UCSD-AML1 (cell line): Measurements from ENCODE around the gene AP1S3.
"Not testable (repeated sequence)": the region's sequence is repeated elsewhere in the genome, so short reads cannot be mapped to it uniquely, and the experiment has no call there.

ENCODE experiments used
- DNase-seq: peaks from one replicate; lab custom pipeline; 2025; ENCODE audit not compliant: unreplicated experiment; lab: John Stamatoyannopoulos, UW

The AP1S3 gene

DNA sequence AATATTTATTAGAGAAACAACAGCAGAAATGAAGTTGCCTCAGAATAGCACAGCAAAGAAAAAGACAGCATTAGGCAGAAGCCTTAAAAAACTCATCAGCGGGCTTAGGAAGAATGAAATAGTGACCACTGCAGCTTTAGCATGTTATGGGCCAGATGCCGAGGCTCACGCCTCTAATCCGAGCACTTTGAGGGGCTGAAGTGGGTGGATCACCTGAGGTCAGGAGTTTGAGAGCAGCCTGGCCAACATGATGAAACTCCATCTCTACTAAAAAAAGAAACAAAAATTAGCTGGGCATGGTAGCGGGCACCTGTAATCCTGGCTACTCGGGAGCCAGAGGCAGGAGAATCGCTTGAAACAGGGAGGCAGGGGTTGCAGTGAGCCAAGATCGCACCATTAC, 32.4 kb downstream of the AP1S3 start:
- DNase-seq: no peak

DNA sequence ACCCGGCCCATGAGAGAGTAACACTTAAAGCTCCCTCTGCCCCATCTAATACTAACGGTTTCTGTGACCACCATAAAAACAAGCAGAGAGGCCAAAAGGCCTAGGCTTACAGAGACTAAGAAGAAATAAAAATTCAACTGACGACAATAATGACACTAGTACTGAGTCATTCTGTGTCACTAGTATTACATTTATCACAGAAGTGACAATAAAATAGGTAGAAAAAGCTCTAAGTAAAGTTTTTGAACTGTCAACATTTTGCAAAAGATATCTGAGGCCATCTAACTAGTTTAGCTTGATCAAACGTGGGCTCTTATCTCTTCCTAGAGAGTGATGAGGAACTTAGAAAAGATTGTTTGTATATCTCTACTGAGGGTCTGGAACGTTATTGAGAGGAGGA, 35.6 kb downstream of the AP1S3 start:
- no peak for DNase-seq

DNA sequence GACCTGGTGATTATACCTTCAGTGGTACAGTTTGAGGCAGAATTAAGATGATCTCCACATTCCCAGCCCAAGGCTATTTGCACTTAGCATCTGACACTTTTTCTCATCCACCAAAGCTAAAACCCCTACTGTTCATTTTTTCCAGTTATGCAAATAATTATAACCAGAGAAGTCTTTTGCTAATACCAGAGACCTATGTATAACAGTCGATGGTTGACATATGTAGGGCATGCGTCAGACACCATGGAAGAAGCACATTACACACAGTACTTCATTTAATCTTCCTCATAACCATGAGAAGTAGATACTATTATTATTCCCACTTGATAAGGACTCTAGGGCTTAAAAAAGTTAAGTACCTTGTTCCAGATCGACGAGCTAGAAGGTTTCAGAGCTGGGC, 36.5 kb downstream of the AP1S3 start:
- DNase-seq: no peak

DNA sequence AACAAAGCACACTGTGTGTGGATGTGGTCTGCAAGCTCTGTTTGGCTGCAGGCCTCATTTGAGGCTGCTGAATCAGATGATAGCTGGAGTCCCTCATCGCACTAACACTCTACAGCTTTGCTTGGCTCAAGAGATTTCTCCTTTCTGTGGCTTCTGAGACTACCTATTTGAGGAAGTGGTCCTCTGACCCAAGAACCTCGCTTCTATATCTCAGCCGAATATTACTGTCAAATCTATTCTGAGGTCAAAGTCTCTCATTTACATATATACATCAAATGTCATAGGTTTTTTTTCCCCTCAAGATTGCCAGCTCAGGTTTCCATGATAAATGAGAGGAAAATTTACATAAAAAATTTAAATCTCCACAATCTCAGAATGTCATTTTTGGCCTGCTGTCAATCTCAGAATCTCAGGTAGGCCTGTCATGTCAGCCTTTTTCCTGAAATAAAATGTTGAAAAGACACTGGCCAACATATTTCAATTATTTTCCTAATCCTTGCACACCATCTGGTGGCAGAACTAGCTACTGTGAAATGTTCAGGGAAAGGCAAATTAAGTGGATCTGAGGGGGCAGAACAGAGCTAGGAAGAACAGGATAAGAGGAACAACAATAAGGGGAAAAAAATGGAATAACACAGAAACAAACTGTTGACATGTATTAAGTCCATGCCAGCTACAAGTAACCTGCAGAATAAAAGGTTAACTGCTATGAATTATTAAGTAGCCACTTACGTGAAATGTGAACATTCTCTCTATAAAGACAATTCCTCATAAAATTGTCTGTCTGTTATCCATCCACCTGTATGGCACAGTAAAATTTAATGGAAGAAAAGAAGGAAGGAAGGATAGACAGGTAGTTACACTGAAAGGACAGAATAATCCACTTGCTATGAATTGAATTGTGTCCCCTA, 39.3 kb downstream of the AP1S3 start:
- no peak for DNase-seq

DNA sequence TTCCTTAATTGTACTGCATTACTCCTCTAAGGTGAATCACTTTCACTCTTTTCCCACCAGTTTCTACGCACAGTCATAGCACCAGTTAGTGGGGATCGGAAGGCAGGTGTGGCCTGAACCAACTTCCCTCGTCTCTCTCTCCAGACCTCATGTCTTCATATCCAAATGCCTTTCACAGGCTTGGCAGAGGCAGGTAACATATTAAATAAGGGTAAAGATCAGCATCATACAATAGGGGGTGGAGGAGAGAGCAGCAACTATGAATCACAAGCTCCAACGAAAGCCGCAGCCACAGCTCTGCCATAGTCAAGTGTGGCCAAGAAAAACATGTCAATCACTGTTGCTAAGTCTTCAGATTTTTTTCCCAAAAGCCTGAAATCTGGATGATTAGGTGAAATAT, 40.3 kb downstream of the AP1S3 start:
- no peak for DNase-seq

DNA sequence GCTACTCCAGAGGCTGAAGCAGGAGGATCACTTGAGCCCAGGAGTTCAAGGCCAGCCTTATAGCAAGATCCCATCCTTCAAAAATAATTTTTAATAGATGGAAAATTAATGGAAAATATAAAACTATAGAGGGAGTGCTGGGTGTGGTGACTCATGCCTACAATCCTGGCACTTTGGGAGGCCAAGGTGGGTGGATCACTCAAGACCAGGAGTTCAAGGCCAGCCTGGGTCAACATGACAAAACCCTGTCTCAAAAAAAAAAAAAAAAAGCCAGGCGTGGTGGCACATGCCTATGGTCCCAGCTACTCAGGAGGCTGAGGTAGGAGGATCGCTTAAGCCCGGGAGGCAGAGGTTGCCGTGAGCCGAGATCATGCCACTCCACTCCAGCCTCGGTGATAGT, 48.0 kb downstream of the AP1S3 start:
- DNase-seq: no peak

DNA sequence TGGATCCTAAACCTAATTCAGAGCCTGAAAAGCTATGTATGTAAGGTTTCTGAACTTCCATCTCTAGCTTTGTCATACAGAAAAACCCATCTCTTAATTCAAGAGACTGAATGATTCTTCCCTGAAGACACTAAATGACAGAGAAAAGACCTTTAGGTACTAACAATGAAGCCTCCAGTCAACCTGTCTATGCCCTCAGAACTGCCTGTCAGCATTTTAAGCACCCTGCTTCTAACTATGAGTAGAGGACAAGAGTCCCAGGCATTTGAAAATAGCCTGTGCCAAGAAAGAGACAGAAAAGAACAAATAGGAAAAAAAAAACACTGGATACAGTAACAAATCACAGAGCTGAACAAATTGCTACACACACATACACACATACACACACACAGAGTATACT, 48.6 kb downstream of the AP1S3 start:
- no peak for DNase-seq

DNA sequence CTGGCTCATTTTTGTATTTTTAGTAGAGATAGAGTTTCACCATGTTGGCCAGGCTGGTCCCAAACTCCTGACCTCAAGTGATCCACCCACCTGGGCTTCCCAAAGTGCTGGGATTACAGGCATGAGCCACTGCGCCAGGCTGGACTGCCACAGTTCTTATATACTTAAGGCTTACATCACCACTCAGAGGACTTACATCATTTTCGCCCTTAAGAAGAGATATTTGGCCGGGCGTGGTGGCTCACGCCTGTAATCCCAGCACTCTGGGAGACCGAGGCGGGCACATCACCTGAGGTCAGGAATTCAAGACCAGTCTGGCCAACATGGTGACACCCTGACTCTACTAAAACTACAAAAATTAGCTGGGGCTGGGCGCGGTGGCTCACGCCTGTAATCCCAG, 49.3 kb downstream of the AP1S3 start:
- DNase-seq: not testable (repeated sequence)

DNA sequence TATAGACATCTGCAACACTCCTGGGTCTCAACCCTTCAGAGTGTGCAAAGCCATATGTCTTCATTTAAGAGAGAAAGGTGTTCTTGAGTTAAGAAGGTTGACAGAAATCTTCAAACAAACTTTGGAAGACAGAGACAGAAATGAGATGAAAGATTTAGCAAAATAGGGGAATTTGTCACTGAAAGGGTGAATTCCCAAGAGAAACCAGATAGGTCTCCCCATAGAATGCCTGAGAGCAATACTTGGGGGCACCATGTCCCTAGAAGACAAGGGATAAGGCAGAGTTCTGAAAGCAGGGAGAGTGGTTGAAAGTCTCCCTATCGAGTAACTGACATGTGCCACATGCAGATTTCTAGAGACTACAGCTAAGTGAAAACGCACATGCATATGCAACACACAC, 50.0 kb downstream of the AP1S3 start:
- DNase-seq: no peak

DNA sequence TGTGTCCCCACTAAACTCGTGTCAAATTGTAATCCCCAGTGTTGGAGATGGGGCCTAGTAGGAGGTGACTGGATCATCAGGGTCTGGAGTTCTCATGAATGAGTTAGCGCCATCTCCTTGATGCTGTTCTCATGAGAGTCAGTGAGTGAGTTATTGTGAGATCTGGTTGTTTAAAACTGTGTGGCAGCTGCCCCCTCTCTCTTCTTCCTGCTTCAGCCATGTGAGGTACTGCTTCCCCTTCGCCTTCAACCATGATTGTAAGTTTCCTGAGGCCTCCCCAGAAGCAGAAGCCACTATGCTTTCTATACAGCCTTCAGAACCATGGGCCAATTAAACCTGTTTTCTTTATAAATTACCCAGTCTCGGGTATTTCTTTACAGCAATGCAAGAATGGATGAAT, 50.4 kb downstream of the AP1S3 start:
- DNase-seq: no peak

DNA sequence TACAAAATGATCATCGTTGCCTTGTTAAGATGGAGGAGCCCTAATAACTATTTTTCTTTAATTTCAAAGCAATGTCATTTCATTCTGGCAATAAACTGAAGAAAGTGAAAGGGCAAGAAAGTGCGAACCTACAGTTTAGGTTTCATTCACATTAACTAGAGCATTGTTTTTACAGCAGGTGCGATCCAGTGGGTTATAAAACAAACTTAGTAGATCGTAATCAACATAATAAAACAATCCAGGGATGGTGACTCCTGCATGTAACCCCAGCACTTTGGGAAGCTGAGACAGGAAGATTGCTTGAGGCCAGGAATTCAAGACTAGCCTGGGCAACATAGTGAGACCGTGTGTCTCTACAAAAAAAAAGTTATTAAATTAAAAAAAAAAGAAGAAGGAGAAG, 51.1 kb downstream of the AP1S3 start:
- DNase-seq: no peak

DNA sequence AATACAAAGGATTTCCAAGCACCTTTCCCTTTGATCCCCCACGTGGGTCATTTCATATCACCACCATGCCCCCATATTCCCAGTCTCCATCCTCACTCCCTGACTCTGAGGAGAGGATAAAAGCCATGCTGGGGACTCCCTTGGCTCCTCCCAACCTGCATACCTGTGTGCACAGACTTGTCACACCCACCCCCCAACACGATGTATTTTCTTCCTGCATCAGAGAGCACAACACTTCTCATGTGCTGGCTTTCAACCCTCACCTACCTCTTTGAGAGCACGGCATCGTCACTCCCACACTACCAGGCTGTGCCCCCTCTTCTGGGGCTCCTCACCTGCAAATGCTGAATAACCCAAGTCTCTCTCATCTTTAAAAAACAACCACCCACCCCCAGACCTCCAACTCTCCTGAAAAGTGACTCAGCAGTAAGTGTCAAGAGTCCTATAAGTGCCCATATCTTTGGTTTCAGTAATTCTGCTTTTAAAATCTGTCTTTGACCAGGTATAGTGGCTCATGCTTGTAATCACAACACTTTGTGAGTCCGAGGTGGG, 53.1 kb downstream of the AP1S3 start:
- no peak for DNase-seq

DNA sequence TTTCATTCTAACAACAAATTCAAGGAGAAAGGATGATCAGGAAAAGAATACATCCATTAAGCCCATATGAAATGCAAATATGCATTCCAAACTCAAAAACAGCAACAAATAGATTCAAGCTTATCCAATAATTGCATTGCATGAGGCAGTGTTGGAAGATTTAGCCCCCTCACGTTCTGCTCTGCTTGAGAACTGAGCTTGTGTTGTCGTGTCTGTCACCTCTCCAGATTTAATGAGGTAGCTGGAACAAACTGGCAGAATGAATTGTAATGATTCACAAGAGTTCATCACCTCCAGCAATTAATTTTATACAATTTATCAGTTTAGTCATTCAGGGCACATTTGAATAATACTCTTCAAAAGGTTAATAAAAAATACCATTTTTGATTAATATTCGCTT, 54.8 kb downstream of the AP1S3 start:
- no peak for DNase-seq

DNA sequence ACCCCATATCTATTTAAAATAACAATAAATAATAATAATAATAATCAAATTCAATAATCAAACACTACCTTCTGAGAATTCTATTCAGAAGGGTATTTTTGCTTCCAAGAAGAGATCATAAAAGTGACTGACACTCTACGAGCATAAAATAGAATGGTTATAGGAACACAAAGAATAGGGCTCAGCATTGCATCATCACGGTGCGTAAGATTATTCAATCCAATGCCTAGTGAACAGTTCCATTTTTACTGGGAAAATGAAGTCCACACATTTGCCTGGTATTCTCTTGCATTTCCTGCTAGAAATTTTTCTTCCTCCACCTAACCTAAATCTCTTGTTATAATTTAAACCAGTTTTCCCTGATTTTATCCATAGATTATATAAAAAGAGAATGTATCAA, 55.8 kb downstream of the AP1S3 start:
- no peak for DNase-seq

DNA sequence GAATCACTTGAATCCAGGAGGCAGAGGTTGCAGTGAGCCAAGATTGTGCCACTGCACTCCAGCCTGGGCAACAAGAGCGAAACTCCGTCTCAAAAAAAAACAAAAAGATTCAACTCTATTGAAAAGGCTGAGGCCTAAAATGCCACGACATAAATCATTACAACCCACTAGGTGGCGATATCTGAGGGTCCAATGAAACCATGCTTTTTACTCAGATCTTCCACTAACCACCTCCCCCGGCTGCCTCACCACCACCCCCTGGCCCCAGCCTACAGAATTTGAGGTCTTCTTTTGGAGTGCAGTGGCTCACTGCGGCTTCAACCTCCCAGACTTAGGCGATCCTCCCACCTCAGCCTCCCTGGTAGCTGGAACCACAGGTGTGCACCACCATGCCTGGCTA, 57.5 kb downstream of the AP1S3 start:
- peak; percentile 17 for DNase-seq

DNA sequence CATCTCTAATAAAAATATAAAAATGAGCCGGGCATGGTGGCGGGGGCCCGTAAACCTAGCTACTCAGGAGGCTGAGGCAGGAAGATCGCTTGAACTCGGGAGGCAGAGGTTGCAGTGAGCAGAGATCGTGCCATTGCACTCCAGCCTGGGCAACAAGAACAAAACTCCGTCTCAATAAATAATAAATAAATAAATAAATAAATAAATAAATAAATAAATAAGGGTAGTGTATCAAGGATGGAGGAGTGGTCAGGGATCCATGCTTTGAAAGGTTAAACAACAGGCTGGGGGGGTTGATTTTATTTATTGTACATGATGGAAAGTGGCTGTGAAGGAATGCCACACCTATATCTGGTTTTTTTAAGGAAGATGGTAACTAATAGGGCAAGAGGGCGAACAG, 63.2 kb downstream of the AP1S3 start:
- DNase-seq: no peak

DNA sequence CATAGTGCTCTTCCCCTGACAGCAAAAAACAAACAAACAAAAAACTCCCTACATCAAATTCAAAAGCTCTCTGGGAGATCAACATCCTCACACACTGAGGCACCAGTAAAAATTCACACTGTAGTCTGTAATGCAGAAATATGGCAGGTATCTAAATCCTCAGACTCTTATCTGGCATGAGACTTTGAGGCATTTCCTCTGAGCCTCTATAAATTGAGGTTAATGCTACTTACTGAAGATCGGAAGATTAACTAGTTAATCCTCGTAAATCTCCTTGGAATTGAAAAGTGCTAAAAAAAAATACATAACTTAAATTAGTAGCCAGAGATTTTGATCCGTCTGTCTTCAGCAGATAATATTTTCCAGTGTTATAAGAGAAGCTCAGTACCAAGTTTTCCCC, 65.0 kb downstream of the AP1S3 start:
- DNase-seq: no peak

DNA sequence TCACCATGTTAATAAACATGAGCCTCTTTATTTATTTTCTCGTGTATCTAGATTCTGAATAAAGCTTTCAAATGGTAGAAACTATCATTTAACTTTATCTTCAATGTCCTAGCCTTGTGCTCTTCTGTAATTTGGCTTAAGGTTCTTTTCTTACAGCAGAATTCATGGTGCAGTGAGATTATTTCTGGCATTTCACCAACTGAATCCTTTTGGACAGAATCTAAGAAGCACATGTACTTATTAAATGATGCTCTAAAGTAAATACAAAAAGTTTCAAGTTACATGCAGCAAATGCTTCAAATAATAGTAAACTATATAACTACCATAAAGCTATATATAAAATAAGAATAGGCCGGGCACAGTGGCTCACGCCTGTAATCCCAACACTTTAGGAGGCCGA, 65.9 kb downstream of the AP1S3 start:
- DNase-seq: no peak

DNA sequence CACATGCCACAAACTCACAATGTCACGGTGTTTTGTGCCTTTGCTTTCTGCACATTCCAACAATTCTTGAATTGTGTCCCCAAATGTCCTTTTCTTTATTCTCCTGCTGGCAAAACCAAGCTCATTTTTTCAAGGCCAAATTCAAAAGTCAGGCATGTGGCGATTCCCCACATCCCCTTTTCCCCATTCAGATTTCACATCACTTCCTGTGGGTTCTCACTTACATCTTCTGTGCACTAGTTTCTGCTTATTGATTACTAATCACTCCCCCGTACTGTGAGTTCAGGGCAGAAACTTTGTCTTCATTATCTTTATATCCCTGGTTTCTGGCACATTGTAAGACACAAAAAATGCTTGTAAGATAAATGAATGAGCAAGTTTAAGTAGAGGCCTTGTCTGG, 69.2 kb downstream of the AP1S3 start:
- no peak for DNase-seq

DNA sequence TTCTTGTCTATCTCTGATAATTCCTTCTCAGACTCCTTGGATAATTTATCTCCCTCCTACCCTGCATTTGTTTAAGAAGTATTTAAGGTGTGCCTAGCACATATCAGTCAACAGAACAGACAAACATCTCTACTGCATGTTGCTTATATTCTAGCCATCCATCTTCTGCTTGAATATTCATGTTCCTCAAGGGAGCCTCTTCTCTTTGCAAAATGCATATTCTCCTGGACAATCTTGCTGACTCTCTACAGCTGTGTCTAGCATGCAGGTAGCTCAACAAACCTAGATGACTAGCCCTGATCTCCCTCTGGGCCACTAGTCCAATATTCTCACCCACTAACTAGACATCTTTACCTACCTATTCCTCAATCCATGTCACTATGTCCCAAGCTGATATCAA, 70.0 kb downstream of the AP1S3 start:
- DNase-seq: no peak

DNA sequence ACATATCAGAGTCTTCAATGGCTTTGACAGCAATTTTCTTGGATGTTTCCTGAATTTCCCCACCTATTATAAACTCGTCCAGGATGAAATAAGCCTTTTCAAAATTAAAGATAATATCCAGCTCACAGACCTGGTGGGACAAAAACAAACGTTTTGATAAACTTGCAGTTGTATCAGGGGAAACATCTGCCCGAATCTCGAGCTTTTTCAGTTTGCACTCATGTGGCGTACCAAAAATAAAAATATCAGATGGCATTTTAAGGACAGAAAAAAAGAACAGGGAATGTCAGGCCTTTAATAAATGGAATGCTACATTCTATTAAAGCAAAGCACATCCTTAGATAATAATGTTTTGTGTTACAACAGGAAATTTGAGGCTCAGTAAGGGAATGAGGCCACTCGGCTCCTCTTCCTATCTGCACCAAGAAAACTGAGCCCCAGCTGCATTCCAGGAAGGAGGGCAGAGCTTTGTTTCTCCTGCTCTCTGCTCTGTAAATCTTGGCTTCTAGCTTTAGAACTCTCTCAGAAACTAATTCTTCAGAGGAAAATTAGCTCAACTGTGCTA, 72.1 kb downstream of the AP1S3 start:
- no peak for DNase-seq

DNA sequence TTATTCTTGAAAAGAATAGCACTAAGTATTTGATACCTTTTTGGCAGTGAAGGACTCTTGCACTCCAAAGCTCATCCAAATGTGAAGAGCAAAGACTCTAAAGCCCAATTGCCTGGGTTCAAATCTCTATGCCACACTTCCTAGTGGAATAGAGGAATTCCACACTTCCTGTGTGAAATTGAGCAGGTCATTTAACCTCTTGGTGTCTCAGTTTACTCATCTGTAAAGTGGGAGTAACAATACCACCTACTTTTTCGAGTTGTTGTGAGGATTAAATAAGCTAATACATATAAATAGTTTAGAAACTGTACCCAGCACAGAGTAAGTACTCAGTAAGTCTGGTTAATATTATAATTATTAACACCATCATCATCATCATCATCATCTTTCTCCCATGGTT, 72.6 kb downstream of the AP1S3 start:
- no peak for DNase-seq

DNA sequence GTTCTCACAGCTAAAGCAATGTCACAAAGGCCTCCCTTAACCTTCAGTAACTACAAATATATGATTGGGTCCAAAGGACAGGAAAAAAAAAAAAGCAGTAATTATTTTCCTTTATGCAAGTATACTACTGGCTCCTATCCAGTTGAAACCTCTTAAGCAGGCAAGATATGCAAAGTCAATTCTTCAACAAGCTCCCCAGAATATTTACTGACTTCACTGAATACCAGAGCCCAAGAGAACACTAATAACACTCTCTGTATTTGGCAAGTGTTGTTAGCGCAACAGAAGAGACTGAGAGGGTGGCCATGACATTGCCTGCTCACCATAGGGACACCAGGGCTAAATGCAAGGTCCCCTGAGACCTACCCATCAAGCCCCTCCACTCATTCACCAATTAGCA, 74.5 kb downstream of the AP1S3 start:
- no peak for DNase-seq
